GM12878 (cell line): ENCODE measurements around the gene PPARD. TPM values are rescaled to one million over a fixed set of nuclear protein-coding genes. Genes with fewer than 3 reads are reported as not detected.

Source experiments
- ATAC-seq: fragments of 200-7000 bp; cut with Tn5 transposase; 3 replicates; pipeline ENCODE4 v1.9.1; 2020; ENCODE audit warnings: mild to moderate bottlenecking, moderate library complexity
- BruUV-seq: library from RNA; stranded (reverse); fragments of 400-500 nt; replicated peaks from 2 replicates; lab custom pipeline; 2021; lab: Mats Ljungman, UMichigan
- CTCF ChIA-PET: fragments of 300-600 bp; sonication (Branson Sonifier 250); formaldehyde crosslinking; extraction: SDS; loops from one replicate; lab custom pipeline; 2021; ENCODE audit warnings: inconsistent platforms; lab: Yijun Ruan, JAX
- POLR2A ChIA-PET: fragments of 350-600 bp; formaldehyde crosslinking; extraction: SDS; loops from one replicate; lab custom pipeline; 2021; ENCODE audit warnings: inconsistent platforms; lab: Charles Lee
- RAD21 ChIA-PET: fragments of 300-600 bp; sonication (Branson Sonifier 250); formaldehyde crosslinking; loops from one replicate; lab custom pipeline; 2023; ENCODE audit warnings: antibody characterized with exemption; ENCODE audit not compliant: unreplicated experiment; lab: Charles Lee
- SMC1A ChIA-PET: fragments of 300-600 bp; sonication (Branson Sonifier 250); formaldehyde crosslinking; loops from one replicate; lab custom pipeline; 2023; ENCODE audit not compliant: unreplicated experiment, uncharacterized antibody; lab: Charles Lee
- DNase-seq: peaks from one replicate; pipeline ENCODE4 v3.0.0-alpha.2; 2011; ENCODE audit warnings: low read depth, low spot score
- FAIRE-seq: peaks from 3 replicates; lab custom pipeline; 2011; peaks lifted over from hg19 to GRCh38; lab: Jason Lieb, UNC
- H2AFZ ChIP-seq: 2 replicates; pipeline ENCODE4 v1.6.0; 2011; ENCODE audit warnings: low read depth, low read length, control low read depth; ENCODE audit not compliant: control insufficient read depth
- H3K27ac ChIP-seq: 2 replicates; pipeline ENCODE4 v1.5.1; 2011; ENCODE audit warnings: control low read depth; ENCODE audit not compliant: control insufficient read depth, insufficient read depth
- H3K27me3 ChIP-seq, 2 experiments: replicated peaks in 1 of 2; 2 replicates each; pipeline versions ENCODE4 v1.6.0 to v1.6.1; 2011; ENCODE audit warnings: low read length in 1 of 2; ENCODE audit not compliant: control insufficient read depth in 2 of 2, insufficient read depth in 2 of 2
- H3K36me3 ChIP-seq, 2 experiments: 2 replicates each; pipeline ENCODE4 v1.5.1; 2011; ENCODE audit warnings: low read length in 1 of 2; ENCODE audit not compliant: control insufficient read depth in 2 of 2, insufficient read depth in 2 of 2
- H3K4me1 ChIP-seq: 2 replicates; pipeline ENCODE4 v1.6.1; 2011; ENCODE audit warnings: mild to moderate bottlenecking, low read length, moderate library complexity, mixed read lengths; ENCODE audit not compliant: control insufficient read depth, insufficient read depth
- H3K4me2 ChIP-seq: 2 replicates; pipeline ENCODE4 v1.6.0; 2011; ENCODE audit warnings: control low read depth; ENCODE audit not compliant: control insufficient read depth, insufficient read depth
- H3K4me3 ChIP-seq: fragments of 200-600 bp; sonication (generic); 2 replicates; pipeline ENCODE4 v1.5.1; 2016
- H3K79me2 ChIP-seq: 2 replicates; pipeline ENCODE4 v1.6.0; 2011; ENCODE audit warnings: low read length; ENCODE audit not compliant: control insufficient read depth, insufficient read depth
- H3K9ac ChIP-seq: 2 replicates; pipeline ENCODE4 v1.8.0; 2011; ENCODE audit warnings: low read length, control low read depth, mixed read lengths; ENCODE audit not compliant: control insufficient read depth, insufficient read depth
- H3K9me3 ChIP-seq: replicated peaks from 3 replicates; pipeline ENCODE4 v1.5.1; 2011; ENCODE audit warnings: mild to moderate bottlenecking, low read length; ENCODE audit not compliant: control insufficient read depth, insufficient read depth
- H4K20me1 ChIP-seq: 2 replicates; pipeline ENCODE4 v1.6.0; 2011; ENCODE audit not compliant: control insufficient read depth, insufficient read depth
- EGR1 ChIP-seq, 2 experiments: IDR thresholded peaks; 1 replicate in 1 of 2; 2 replicates in 1 of 2; pipeline ENCODE4 v1.6.1; 2011 to 2012; ENCODE audit warnings: low read depth in 2 of 2, low read length in 2 of 2, borderline replicate concordance in 1 of 2, mild to moderate bottlenecking in 1 of 2, moderate library complexity in 1 of 2
- STAT1 ChIP-seq: fragments of 450-650 bp; conservative IDR thresholded peaks from 2 replicates; pipeline ENCODE4 v1.6.1; 2014; ENCODE audit warnings: antibody characterized with exemption, mild to moderate bottlenecking
- WGBS: methylation state at CpG from one replicate; pipeline ENCODE4 v1.1.6; 2016; ENCODE audit warnings: low lambda C conversion rate; ENCODE audit not compliant: insufficient replicate concordance, insufficient coverage; ENCODE audit errors: missing lambda C conversion rate; 5-methylcytosine and 5-hydroxymethylcytosine counted together
- in situ Hi-C: fragments of 300-500 bp; cut with MboI; formaldehyde crosslinking; loops from 9 replicates; pipeline ENCODE4 v1.14.3; 2018; ENCODE audit warnings: mixed read lengths
- intact Hi-C: fragments of 100-400 bp; cut with micrococcal nuclease; formaldehyde crosslinking; loops from one replicate; pipeline ENCODE4 v1.14.2; 2022; ENCODE audit not compliant: unreplicated experiment
- polyA plus RNA-seq, 11 experiments: library from polyadenylated mRNA; depleted of rRNA in 4 of 11; unstranded in 6 of 11; stranded (reverse) in 5 of 11; fragments of >200 nt; fragmentation: Nextera tagmentation in 4 of 11; fragmentation: Illumina TruSeq in 1 of 11; extraction: Ambion mirVana in 4 of 11; extraction: Trizol in 1 of 11; gene quantifications; 1 replicate in 1 of 11; 2 replicates in 10 of 11; pipeline versions ENCODE4 v1.2.1 to v1.2.3, GENCODE V29; 2011 to 2016; ENCODE audit warnings: inconsistent platforms in 2 of 11, missing spikeins in 2 of 11, low read depth in 1 of 11
- total RNA-seq, 4 experiments: library from RNA; depleted of rRNA in 3 of 4; stranded (reverse); fragments of >200 nt in 3 of 4; fragmentation: Illumina TruSeq in 1 of 4; extraction: Trizol in 1 of 4; gene quantifications; 2 replicates each; pipeline versions ENCODE4 v1.2.1 to v1.2.3, GENCODE V29; 2013 to 2021
- TF ChIP-seq, protein P1 (sequence below): IDR thresholded peaks from 2 replicates; pipeline ENCODE4 v1.6.1; 2011; ENCODE audit warnings: low read depth, low read length, improper control_type of control experiment, borderline replicate concordance
- TF ChIP-seq, protein P2 (sequence below): fragments of 450-650 bp; IDR thresholded peaks from 2 replicates; pipeline ENCODE4 v1.6.1; 2016; ENCODE audit warnings: mild to moderate bottlenecking
- TF ChIP-seq, protein P3 (sequence below): fragments of 450-650 bp; IDR thresholded peaks from 2 replicates; pipeline ENCODE4 v1.6.1; 2017; ENCODE audit warnings: borderline replicate concordance

PPARD gene
- total and polyA plus RNA-seq, 10 of the 15 experiments (the other 5 are each of a cell fraction or from before 2014, with no cell fraction given) = 0.05 to 12.6 (median 6.7) TPM

GRCh38 chr6:35402856-35403191 lies 60.5 kb downstream of the PPARD start:
- Histone ChIP-seq H3K79me2 (no peaks in the 10 kb centered on the region), H2AFZ (no peak overlapping the region), H3K9me3 (no peaks in the 10 kb centered on the region), H3K4me3 (no peak overlapping the region), H3K27ac (no peak overlapping the region), H4K20me1 (no peaks in the 10 kb centered on the region; the same call in 1 of the 2 replicates), H3K4me2 (no peak overlapping the region), H3K9ac (no peak overlapping the region), H3K4me1 (peaks cover 23% of the 10 kb centered on the region), H3K27me3 (no peaks in the 10 kb centered on the region), H3K36me3 (no peaks in the 10 kb centered on the region; a peak in 1 of 4 replicates)
- intact Hi-C loops (loop anchor here (2.0 kb wide), 1 partner anchor 60 kb away; the partner anchor contains the start of gene PPARD), in situ Hi-C loops (no loop called here)
- TF ChIP-seq STAT1 (no peak), EGR1 (IDR thresholded peaks at IDR 0.05; ENCODE audit: borderline replicate concordance in 1 of 2, low read depth in 2 of 2, low read length in 2 of 2) (no peak)
- TF ChIP-seq, protein P1, sequence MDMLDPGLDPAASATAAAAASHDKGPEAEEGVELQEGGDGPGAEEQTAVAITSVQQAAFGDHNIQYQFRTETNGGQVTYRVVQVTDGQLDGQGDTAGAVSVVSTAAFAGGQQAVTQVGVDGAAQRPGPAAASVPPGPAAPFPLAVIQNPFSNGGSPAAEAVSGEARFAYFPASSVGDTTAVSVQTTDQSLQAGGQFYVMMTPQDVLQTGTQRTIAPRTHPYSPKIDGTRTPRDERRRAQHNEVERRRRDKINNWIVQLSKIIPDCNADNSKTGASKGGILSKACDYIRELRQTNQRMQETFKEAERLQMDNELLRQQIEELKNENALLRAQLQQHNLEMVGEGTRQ = no peak
- TF ChIP-seq, protein P2, sequence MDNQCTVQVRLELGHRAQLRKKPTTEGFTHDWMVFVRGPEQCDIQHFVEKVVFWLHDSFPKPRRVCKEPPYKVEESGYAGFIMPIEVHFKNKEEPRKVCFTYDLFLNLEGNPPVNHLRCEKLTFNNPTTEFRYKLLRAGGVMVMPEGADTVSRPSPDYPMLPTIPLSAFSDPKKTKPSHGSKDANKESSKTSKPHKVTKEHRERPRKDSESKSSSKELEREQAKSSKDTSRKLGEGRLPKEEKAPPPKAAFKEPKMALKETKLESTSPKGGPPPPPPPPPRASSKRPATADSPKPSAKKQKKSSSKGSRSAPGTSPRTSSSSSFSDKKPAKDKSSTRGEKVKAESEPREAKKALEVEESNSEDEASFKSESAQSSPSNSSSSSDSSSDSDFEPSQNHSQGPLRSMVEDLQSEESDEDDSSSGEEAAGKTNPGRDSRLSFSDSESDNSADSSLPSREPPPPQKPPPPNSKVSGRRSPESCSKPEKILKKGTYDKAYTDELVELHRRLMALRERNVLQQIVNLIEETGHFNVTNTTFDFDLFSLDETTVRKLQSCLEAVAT = no peak
- TF ChIP-seq, protein P3, sequence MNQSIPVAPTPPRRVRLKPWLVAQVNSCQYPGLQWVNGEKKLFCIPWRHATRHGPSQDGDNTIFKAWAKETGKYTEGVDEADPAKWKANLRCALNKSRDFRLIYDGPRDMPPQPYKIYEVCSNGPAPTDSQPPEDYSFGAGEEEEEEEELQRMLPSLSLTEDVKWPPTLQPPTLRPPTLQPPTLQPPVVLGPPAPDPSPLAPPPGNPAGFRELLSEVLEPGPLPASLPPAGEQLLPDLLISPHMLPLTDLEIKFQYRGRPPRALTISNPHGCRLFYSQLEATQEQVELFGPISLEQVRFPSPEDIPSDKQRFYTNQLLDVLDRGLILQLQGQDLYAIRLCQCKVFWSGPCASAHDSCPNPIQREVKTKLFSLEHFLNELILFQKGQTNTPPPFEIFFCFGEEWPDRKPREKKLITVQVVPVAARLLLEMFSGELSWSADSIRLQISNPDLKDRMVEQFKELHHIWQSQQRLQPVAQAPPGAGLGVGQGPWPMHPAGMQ = no peak
- WGBS = 86% methylated on average over 5 of the region's 5 CpGs
- no peak for ATAC-seq
- SMC1A ChIA-PET = no interaction called here
- no peak for FAIRE-seq
- CTCF ChIA-PET = no interaction called here
- BruUV-seq = no TSS peak
- RAD21 ChIA-PET = no interaction called here
- no peak for DNase-seq
- POLR2A ChIA-PET = no interaction called here
